Esophagus muscularis mucosa (tissue), 4 donors: ENCODE data around the gene ZC3H12A. TPM values are rescaled to one million over a fixed set of nuclear protein-coding genes. Genes with fewer than 3 reads are reported as not detected.
"Not testable (repeated sequence)": the region's sequence is repeated elsewhere in the genome, so short reads cannot be mapped to it uniquely, and the experiment has no call there.

Experiments
- DNase-seq: peaks from one replicate; pipeline ENCODE4 v3.0.0-alpha.2; 2017; ENCODE audit errors: extremely low spot score
- H3K27ac ChIP-seq, 4 donors: fragments of 200-600 bp; sonication (generic); replicated peaks in 1 of 4; 1 replicate in 3 of 4; 2 replicates in 1 of 4; pipeline ENCODE4 v1.5.1; 2016 to 2019; ENCODE audit warnings: mild to moderate bottlenecking in 1 of 4
- H3K27me3 ChIP-seq, 4 donors: fragments of 200-600 bp; sonication (generic); one replicate each; pipeline versions ENCODE4 v1.5.1 to v1.6.0; 2016 to 2019
- H3K36me3 ChIP-seq, 4 donors: fragments of 200-600 bp; sonication (generic); one replicate each; pipeline ENCODE4 v1.5.1; 2016 to 2019
- H3K4me1 ChIP-seq, 4 donors: fragments of 200-600 bp; sonication (generic); one replicate each; pipeline ENCODE4 v1.5.1; 2016 to 2019
- H3K4me3 ChIP-seq, 4 donors: fragments of 200-600 bp; sonication (generic); 1 replicate in 2 of 4; 2 replicates in 2 of 4; pipeline ENCODE4 v1.5.1; 2016 to 2019; ENCODE audit warnings: mild to moderate bottlenecking in 4 of 4, moderate library complexity in 1 of 4
- H3K9me3 ChIP-seq, 4 donors: fragments of 200-600 bp; sonication (generic); 1 replicate in 3 of 4; 2 replicates in 1 of 4; pipeline ENCODE4 v1.5.1; 2016 to 2019
- CTCF ChIP-seq, 3 experiments: fragments of 200-600 bp in 2 of 3; fragments of 450-650 bp in 1 of 3; sonication (generic) in 2 of 3; IDR thresholded peaks; one replicate each; pipeline ENCODE4 v1.5.1; 2017 to 2019; ENCODE audit warnings: antibody characterized with exemption in 3 of 3, mild to moderate bottlenecking in 2 of 3, moderate library complexity in 1 of 3
- EP300 ChIP-seq: sonication (generic); formaldehyde crosslinking; IDR thresholded peaks from one replicate; pipeline ENCODE4 v1.6.1; 2017; ENCODE audit warnings: antibody characterized with exemption
- POLR2A ChIP-seq: fragments of 450-650 bp; IDR thresholded peaks from one replicate; pipeline ENCODE4 v1.6.1; 2017; ENCODE audit warnings: antibody characterized with exemption, moderate library complexity, mild to moderate bottlenecking, low read depth
- POLR2AphosphoS5 ChIP-seq, 2 donors: sonication (generic); formaldehyde crosslinking; IDR thresholded peaks; one replicate each; pipeline ENCODE4 v1.6.1; 2017; ENCODE audit warnings: antibody characterized with exemption in 2 of 2
- WGBS: methylation state at CpG from one replicate; pipeline ENCODE4 v1.1.5; 2018; 5-methylcytosine and 5-hydroxymethylcytosine counted together
- intact Hi-C: fragments of 100-400 bp; cut with DNase I; formaldehyde crosslinking; loops from one replicate; pipeline ENCODE4 v1.15.1; 2023
- total RNA-seq, 4 donors: library from RNA; depleted of rRNA; stranded (reverse); fragments of >200 nt; gene quantifications; one replicate each; pipeline versions ENCODE4 v1.1.0 to v1.2.1, GENCODE V29; 2016

The ZC3H12A gene
- total RNA-seq, 4 donors from 2014 or later: 9.6 to 23.5 (median 11.7) TPM

DNA sequence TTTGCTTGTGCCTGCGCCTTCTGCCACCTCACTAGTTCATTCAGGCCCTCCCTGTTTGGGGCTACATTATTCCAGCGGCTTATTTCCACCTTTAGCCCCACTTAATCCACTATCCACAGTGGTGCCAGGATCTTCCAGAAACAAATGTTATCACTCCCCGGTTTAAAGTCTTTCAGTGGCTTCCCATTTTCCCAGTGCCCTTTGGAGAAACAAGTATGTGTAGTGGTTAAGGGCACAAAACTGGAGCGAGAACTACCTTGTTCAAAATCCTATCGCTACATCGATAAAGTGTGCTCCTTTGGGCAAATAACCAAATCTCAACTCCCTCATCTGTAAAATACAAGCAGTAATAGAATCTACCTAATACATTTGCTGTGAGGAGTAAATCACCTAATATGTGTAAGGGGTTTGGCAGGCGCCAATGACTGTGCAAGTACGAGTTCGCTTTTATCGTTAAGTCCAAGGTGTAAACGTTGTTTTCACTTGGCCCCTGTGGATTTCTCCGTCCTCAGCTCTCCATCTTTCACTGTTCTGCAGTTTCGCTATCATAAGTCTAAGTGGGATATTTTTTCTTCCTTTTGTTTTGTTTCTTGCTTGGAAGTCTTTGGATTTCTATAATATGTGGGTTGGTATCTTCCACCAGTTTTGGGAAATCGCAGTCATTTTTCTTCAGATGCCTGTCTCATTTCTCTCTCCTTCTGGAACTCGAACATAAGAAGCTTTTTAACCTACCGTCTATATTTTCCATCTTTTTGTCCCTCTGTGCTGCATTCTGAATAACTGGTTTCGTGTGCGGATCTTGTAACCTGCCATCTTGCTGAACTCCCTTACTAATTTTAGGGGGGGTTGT lies 41.0 kb downstream of the ZC3H12A start:
- TF ChIP-seq POLR2A: no peak
- TF ChIP-seq CTCF (IDR thresholded peaks at IDR 0.05): no peak
- TF ChIP-seq EP300: no peak
- no peak for TF ChIP-seq POLR2AphosphoS5 (IDR thresholded peaks at IDR 0.05)
- peak overlapping the region; percentile 93 to 98 (median 96) for H3K4me3 ChIP-seq
- H3K27ac ChIP-seq: peak overlapping the region; percentile 92 to 95 (median 94)
- peaks cover 10 to 34% (median 28%) of the 10 kb centered on the region in 4 donors for H3K4me1 ChIP-seq
- DNase-seq: no peak
- H3K27me3 ChIP-seq: no peaks in the 10 kb centered on the region
- 73% methylated on average over 18 of the region's 18 CpGs for WGBS
- intact Hi-C loops: loop anchor here (10.0 kb wide), 2 partner anchors 79 to 169 kb away; partner anchors contain the start of gene GNL2
- peaks cover 0 to 27% (median 12%) of the 10 kb centered on the region in 4 donors for H3K36me3 ChIP-seq
- no peaks in the 10 kb centered on the region for H3K9me3 ChIP-seq

- peaks cover 10 to 22% (median 20%) of the 10 kb centered on the region in 4 donors for H3K4me1 ChIP-seq
- intact Hi-C loops: loop anchor here (10.0 kb wide), 2 partner anchors 77 to 167 kb away; partner anchors contain the start of gene GNL2
- H3K36me3 ChIP-seq: peaks cover 0 to 5% (median 1%) of the 10 kb centered on the region in 4 donors
- no peaks in the 10 kb centered on the region for H3K27me3 ChIP-seq
- no peak overlapping the region for H3K4me3 ChIP-seq
- 87% methylated on average over 1 of the region's 1 CpG for WGBS
- no peak for DNase-seq
- no peaks in the 10 kb centered on the region for H3K9me3 ChIP-seq
- TF ChIP-seq POLR2A (no peak), EP300 (no peak), POLR2AphosphoS5 (IDR thresholded peaks at IDR 0.05) (no peak), CTCF (IDR thresholded peaks at IDR 0.05) (no peak)
- H3K27ac ChIP-seq: no peak overlapping the region
Measured at GRCh38 chr1:37517569-37517968, 43.2 kb downstream of the ZC3H12A start.

DNA sequence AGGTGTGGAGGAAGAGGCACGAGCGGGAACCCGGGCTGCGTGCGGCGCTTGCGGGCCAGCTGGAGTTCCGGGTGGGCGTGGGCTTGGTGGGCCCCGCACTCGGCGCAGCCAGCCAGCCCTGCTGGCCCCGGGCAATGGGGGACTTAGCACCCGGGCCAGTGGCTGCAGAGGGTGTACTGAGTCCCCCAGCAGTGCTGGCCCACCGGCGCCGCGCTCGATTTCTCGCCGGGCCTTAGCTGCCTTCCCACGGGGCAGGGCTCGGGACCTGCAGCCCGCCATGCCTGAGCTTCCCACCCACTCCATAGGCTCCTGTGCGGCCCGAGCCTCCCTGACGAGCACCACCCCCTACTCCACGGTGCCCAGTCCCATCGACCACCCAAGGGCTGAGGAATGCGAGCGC lies 43.9 kb downstream of the ZC3H12A start:
- intact Hi-C loops: loop anchor here (10.0 kb wide), 2 partner anchors 77 to 167 kb away; partner anchors contain the start of gene GNL2
- WGBS: 90% methylated on average over 8 of the region's 31 CpGs

DNA sequence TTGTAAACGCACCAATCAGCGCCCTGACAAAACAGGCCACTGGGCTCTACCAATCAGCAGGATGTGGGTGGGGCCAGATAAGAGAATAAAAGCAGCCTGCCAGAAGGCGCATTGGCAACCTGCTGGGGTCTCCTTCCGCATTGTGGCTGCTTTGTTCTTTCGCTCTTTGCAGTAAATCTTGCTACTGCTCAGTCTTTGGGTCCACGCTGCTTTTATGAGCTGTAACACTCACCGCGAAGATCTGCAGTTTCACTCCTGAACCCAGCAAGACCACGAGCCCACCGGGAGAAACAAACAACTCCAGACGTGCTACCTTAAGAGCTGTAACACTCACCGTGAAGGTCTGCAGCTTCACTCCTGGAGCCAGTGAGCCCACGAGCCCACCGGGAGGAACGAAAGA lies 44.5 kb downstream of the ZC3H12A start:
- not testable (repeated sequence) for DNase-seq, H3K36me3 ChIP-seq, H3K27me3 ChIP-seq, H3K4me1 ChIP-seq, H3K27ac ChIP-seq, H3K9me3 ChIP-seq, H3K4me3 ChIP-seq
- 86% methylated on average over 15 of the region's 15 CpGs for WGBS
- intact Hi-C loops: loop anchor here (10.0 kb wide), 2 partner anchors 76 to 166 kb away; partner anchors contain the start of gene GNL2

More for the DNA sequence above, 43.9 kb downstream of the ZC3H12A start:
- H3K27ac ChIP-seq, DNase-seq, H3K4me3 ChIP-seq, H3K9me3 ChIP-seq, H3K27me3 ChIP-seq, H3K36me3 ChIP-seq: not testable (repeated sequence)
- H3K4me1 ChIP-seq: peaks cover 7 to 15% (median 14%) of the 10 kb centered on the region in 4 donors

DNA sequence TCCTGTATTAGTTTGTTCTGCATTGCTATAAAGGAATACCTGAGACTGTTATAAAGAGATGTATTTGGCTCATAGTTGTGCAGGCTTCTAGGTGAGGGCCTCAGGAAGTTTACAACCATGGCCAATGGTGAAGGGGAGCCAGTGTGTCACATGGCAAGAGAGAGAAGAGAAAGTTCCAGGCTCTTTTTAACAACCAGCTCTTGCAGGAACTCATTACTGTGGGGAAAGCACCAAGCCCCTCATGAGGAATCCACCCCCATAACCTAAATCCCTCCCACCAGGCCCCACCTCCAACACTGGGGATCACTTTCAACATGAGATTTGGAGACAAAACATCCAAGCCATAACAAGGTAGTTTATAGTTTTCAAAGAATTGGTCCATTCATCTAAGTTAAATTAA lies 45.2 kb downstream of the ZC3H12A start:
- Histone ChIP-seq H3K27ac (no peak overlapping the region), H3K27me3 (no peaks in the 10 kb centered on the region), H3K4me1 (peaks cover 0 to 8% (median 6%) of the 10 kb centered on the region in 4 donors), H3K4me3 (no peak overlapping the region), H3K9me3 (no peaks in the 10 kb centered on the region), H3K36me3 (no peaks in the 10 kb centered on the region)
- no peak for DNase-seq
- intact Hi-C loops: loop anchor here (10.0 kb wide), 2 partner anchors 75 to 165 kb away; partner anchors contain the start of gene GNL2
- TF ChIP-seq POLR2AphosphoS5 (IDR thresholded peaks at IDR 0.05): no peak
- TF ChIP-seq EP300: no peak
- no peak for TF ChIP-seq CTCF (IDR thresholded peaks at IDR 0.05)

DNA sequence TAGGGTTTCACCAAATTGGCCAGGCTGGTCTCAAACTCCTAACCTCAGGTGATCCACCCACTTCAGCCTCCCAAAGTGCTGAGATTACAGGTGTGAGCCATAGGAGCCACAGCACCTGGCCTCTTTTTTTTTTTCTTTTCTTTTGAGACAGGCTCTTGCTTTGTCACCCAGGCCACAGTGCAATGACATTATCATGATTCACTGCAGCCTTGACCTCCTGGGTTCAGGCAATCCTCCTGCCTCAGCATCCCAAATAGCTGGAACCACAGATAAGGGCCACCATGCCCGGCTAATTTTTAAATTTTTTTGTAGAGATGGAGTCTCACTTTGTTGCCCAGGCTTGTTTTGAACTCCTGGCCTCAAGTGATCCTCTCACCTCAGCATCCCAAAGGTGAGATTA lies 55.5 kb downstream of the ZC3H12A start:
- H3K4me1 ChIP-seq: peaks cover 15 to 17% (median 15%) of the 10 kb centered on the region in 4 donors
- H3K4me3 ChIP-seq, H3K27me3 ChIP-seq, H3K36me3 ChIP-seq, DNase-seq, intact Hi-C loops, H3K9me3 ChIP-seq, H3K27ac ChIP-seq: not testable (repeated sequence)
- 89% methylated on average over 1 of the region's 1 CpG for WGBS

DNA sequence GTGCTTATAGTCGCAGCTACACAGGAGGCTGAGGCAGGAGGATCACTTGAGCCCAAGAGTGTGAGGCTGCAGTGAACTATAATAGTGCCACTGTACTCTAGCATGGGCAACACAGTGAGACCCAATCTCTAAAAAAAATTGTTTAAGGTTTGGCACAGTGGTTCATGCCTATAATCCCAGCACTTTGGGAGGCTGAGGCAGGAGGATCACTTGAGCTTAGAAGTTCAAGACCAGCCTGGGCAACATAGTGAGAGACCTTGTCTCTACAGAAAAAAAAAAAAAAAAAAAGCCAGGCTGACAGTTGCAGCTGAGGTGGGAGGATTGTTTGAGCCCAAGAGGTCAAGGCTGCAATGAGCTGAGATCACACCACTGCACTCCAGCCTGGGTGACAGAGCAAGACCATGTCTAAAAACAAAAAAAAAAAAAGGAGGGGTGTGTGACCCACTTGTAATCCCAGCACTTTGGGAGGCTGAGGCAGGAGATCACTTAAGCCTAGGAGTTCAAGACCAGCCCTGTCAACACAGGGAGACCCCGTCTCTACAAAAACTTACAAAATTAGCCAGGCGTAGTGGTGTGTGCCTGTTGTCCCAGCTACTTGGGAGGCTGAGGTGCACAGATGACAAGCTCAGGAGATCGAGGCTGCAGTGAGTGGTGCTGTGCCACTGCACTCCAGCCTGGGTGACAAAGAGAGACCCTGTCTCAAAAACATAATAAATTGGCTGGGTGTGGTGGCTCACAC lies 58.2 kb downstream of the ZC3H12A start:
- intact Hi-C loops, H3K9me3 ChIP-seq: not testable (repeated sequence)
- WGBS: 93% methylated on average over 4 of the region's 4 CpGs

More for the DNA sequence above, 58.2 kb downstream of the ZC3H12A start:
- H3K27me3 ChIP-seq, DNase-seq, H3K27ac ChIP-seq, H3K4me3 ChIP-seq: not testable (repeated sequence)
- Histone ChIP-seq H3K36me3 (peaks cover 9 to 26% (median 22%) of the 10 kb centered on the region in 4 donors), H3K4me1 (peaks cover 15 to 22% (median 16%) of the 10 kb centered on the region in 4 donors)
